Measurements from ENCODE around the gene FXR2.

FXR2 gene

GRCh38 chr17:7556627-7557026 is 58.1 kb downstream of the FXR2 start:
- DNase-seq (ENCODE audit: low read depth), result no peak
- H3K4me3 ChIP-seq (ENCODE audit: low read depth, low read length), result no peak overlapping the region
- TF ChIP-seq, protein P1, sequence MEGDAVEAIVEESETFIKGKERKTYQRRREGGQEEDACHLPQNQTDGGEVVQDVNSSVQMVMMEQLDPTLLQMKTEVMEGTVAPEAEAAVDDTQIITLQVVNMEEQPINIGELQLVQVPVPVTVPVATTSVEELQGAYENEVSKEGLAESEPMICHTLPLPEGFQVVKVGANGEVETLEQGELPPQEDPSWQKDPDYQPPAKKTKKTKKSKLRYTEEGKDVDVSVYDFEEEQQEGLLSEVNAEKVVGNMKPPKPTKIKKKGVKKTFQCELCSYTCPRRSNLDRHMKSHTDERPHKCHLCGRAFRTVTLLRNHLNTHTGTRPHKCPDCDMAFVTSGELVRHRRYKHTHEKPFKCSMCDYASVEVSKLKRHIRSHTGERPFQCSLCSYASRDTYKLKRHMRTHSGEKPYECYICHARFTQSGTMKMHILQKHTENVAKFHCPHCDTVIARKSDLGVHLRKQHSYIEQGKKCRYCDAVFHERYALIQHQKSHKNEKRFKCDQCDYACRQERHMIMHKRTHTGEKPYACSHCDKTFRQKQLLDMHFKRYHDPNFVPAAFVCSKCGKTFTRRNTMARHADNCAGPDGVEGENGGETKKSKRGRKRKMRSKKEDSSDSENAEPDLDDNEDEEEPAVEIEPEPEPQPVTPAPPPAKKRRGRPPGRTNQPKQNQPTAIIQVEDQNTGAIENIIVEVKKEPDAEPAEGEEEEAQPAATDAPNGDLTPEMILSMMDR (IDR thresholded peaks at IDR 0.05; ENCODE audit: low read depth, low read length, missing control alignments), result no peak

GRCh38 chr17:7555320-7555948 is 59.3 kb downstream of the FXR2 start:
- no peak for DNase-seq (ENCODE audit: low read depth)
- TF ChIP-seq, protein P1 (IDR thresholded peaks at IDR 0.05; ENCODE audit: low read depth, low read length, missing control alignments), result peak; percentile 25
- H3K4me3 ChIP-seq (ENCODE audit: low read depth, low read length), result no peak overlapping the region

DNA sequence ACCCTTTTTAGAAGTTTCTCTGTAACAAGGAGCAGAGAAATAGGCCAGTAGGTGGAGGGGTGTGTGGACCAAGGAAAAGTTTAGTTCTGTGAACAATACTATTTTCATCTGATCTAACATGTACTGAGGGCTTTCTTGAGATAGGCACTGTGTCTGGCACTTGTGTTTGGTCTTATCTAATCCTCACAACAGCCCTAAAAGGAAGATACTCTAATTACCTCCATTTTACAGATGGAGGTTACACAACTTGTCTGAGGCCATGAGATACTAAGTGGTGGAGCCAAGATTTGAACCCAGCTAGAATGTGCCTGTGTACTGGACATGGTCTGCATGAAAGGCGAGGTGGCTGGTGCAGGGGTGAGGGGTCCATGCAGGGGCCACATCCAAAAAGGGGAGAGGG is 61.3 kb downstream of the FXR2 start:
- TF ChIP-seq, protein P1 (IDR thresholded peaks at IDR 0.05; ENCODE audit: low read depth, low read length, missing control alignments), result no peak
- H3K4me3 ChIP-seq (ENCODE audit: low read depth, low read length), result no peak overlapping the region
- no peak for DNase-seq (ENCODE audit: low read depth)

- TF ChIP-seq, protein P1 (IDR thresholded peaks at IDR 0.05; ENCODE audit: low read depth, low read length, missing control alignments), result no peak
- DNase-seq (ENCODE audit: low read depth), result peak; percentile 73
- H3K4me3 ChIP-seq (ENCODE audit: low read depth, low read length), result no peak overlapping the region
Observed at GRCh38 chr17:7552621-7553051, 62.1 kb downstream of the FXR2 start.

GRCh38 chr17:7551396-7551795 is 63.3 kb downstream of the FXR2 start:
- TF ChIP-seq, protein P1 (IDR thresholded peaks at IDR 0.05; ENCODE audit: low read depth, low read length, missing control alignments), result no peak

DNA sequence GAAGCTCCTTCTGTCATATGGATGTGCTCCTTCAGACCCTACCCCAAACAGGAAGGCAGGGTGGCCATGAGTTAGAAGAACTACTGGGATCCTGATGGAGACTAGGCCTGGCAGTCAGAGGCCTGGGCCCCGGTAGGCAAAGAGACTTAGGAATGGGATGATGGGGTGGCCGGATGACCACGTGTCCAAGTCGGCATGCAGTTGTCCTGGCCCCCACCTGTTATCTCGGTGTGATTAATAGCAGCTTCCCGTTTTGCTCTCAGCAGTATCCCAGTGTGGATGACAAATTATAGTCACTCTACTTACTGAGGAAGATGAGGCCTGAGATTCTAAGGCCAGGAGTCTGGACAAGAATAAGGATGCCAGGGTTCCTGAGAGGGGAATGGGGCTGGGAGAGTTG is 64.4 kb downstream of the FXR2 start:
- TF ChIP-seq, protein P1 (IDR thresholded peaks at IDR 0.05; ENCODE audit: low read depth, low read length, missing control alignments), result no peak
- DNase-seq (ENCODE audit: low read depth), result no peak
- no peak overlapping the region for H3K4me3 ChIP-seq (ENCODE audit: low read depth, low read length)

More at GRCh38 chr17:7551396-7551795, 63.3 kb downstream of the FXR2 start:
- H3K4me3 ChIP-seq (ENCODE audit: low read depth, low read length), result no peak overlapping the region
- DNase-seq (ENCODE audit: low read depth), result no peak
